ENCODE data around the gene SRPK2.
"Not testable (repeated sequence)": the region's sequence is repeated elsewhere in the genome, so short reads cannot be mapped to it uniquely, and the experiment has no call there.

Gene SRPK2

DNA sequence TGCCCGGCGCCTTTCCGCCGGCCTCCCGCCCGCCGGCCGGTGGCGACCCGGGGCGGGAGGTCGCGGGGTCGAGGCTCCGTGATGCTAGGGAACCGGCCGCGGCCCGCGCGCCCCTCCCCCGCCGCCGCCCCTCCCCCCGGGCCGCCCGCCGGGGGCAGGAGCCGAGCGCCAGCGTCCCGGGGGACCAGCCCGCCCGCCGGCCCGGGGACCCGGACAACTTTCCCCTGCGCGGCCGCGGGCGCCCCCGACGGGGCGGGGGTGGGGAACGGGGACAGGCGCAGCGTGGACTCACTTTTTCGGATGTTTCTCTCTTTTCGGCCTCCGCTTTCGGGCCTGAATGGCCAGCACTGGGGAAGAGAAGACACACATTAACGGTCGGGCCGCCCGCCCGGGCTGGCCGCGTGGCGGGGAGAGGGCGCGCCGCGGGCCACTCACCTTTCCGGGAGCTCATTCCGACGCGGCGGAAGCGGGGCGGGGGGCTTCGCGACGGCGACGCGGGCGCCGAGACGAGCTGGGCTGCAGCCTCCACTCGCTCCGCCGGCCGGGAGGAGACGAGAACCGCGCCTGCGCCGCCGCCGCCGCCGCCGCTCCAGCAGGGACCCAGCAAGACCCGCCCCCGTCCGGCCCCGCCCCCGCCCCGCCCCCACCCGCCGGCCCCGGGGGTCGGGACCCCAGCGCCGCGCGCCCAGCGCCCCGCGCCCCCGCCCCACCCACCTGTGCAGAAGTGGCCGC lies at the start of gene SRPK2:
SRPK2 (minus strand) TSS at position 566 of the 732 bp plus-strand sequence.
- DNase-seq = no peak

DNA sequence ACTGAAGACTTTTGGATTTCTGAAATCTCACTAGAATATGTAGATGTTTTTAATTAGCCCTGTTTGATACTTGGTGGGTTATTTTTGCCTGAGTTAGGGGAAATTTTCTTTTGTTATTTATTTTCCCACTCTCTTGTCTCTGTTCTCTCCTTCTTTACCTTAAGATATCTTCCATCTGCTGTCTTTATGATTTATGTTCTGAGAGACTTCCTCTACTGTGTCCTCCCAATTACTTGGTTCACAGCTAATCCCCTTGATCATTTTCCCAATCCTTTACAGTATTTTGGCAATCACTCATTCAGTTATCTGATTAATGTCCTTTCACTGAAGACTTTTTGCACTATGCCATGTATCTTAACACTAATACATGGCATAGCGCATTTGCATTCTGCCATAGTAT lies 49.5 kb upstream of the SRPK2 start:
- no peak for DNase-seq

DNA sequence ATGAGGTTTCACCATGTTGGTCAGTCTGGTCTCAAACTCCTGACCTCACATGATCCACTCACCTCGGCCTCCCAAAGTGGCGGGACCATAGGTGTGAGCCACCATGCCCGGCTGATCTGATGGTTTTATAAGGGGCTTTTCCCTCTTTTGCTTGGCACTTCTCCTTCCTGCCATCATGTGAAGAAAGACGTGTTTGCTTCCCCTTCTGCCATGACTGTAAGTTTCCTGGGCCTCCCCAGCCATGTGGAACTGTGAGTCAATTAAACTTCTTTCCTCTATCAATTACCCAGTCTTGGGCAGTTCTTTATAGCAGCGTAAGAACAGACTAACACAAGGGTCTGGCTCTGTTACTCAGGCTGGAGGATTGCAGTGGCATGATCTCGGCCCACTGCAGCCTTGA lies 48.6 kb upstream of the SRPK2 start:
- not testable (repeated sequence) for DNase-seq

DNA sequence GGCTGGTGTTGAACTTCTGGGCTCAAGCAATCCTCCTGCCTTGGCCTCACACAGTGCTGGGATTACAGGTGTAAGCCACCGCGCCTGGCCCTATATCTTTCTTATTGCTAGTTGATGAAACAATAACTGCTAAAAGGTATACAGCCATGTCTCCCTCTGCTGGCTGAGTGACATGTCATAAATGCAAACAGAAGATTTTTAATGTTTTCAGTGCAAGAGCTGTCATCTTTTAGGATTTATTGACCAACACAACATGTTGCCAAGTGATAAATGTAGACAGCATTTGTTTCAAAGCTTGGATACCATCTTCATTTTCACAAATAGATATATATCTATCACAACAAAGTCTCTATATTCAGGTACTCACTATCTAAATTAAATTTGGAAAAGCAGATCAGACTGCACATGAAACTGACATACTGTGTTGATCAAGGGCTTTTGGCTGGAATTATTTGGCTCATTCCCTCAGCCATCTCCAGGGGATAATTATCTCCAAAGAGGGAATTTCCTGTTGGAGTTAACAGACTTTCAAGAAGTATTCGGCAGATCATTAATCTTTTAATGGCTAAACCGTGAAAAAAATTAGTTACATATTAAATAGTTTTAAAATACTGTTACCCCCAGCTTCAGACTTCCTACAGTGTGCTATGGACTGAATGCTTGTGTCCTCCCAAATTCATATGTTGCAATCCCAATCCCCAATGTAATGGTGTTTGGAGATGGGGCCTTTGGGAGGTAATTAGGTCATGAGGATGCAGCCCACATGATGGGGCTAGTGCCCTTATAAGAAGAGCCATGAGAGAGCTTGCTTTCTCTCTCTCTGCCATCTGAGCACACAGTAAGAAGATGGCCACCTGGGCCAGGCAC lies 41.3 kb upstream of the SRPK2 start:
- DNase-seq = peak; percentile 19

DNA sequence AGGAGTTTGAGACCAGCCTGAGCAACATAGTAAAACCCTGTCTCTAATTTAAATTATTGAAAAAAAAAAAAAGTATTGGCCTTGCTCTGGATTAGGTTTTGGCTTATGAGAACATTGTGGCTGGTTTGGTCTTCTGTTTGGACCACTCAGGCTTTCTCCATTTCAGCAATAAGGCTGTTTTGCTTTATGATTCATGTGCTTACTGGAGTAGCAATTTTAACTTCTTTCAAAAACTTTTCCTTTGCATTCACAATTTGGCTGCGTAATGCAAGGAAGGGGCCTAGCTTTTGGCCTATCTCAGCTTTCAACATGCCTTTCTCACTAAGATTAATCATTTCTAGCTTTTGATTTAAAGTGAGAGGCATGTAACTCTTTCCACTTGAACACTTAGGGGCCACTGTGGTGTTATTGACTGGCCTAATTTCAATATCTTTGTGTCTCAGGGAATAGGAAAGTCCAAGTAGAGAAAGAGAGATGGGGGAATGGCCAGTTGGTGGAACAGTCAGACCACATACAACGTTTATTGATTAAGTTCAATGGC lies 38.0 kb upstream of the SRPK2 start:
- no peak for DNase-seq

DNA sequence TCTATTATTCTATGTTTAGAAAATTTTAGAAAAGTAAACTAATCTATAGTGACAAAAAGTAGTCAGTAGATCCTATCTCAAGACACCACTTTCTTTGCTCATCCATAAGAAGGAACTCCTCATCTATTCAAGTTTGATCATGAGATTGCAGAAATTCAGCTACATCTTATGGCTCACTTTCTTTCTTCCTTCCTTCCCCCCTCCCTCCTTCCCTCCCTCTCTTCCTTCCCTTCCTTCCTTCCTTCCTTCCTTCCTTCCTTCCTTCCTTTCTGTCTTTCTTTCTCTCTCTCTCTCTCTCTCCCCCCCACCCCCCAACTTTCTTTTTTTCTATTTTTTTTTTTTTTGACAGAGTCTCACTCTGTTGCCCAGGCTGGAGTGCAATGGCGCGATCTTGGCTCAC lies 35.3 kb upstream of the SRPK2 start:
- no peak for DNase-seq

DNA sequence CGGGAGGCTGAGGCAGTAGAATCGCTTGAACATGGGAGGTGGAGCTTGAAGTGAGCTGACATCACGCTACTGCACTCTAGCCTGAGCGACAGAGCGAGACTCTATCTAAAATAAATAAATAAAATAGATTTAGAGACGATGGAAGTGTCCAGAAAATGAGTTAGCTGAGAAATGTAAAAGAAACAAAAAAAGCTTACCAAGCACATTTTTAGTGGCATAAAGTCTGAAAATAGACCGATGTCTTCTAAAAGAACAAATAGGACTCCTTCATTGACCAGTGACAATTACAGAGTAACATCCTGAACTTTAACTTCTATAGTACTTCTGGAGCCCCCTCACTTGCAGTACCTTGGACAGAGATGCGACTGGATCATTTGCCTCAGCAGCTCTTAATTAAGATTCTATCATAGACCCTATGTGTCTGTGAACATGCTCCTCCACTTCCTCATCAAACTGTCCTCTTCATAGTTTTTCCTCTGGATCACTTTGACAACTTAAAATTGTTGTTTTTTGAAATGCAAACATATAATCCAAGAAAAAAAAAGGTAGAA lies 25.2 kb upstream of the SRPK2 start:
- no peak for DNase-seq

DNA sequence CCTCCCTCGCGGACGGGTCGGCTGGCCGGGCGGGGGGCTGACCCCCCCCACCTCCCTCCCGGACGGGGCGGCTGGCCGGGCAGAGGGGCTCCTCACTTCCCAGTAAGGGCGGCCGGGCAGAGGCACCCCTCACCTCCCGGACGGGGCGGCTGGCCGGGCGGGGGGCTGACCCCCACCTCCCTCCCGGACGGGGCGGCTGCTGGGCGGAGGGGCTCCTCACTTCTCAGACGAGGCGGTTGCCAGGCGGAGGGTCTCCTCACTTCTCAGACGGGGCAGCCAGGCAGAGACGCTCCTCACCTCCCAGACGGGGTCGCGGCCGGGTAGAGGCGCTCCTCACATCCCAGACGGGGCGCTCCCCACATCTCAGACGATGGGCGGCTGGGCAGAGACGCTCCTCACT lies 22.1 kb upstream of the SRPK2 start:
- not testable (repeated sequence) for DNase-seq

DNA sequence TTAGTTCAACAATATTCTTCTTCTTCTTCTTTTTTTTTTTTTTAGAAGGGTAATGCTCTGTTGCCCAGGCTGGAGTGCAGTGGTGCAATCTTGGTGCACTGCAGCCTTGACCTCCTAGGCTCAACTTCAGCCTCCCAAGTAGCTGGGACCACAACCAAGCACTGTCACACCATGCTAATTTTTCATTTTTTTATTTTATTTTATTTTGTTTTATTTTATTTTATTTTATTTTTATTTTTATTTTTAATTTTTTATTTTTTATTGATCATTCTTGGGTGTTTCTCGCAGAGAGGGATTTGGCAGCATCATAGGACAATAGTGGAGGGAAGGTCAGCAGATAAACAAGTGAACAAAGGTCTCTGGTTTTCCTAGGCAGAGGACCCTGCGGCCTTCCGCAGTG lies 21.1 kb upstream of the SRPK2 start:
- not testable (repeated sequence) for DNase-seq

DNA sequence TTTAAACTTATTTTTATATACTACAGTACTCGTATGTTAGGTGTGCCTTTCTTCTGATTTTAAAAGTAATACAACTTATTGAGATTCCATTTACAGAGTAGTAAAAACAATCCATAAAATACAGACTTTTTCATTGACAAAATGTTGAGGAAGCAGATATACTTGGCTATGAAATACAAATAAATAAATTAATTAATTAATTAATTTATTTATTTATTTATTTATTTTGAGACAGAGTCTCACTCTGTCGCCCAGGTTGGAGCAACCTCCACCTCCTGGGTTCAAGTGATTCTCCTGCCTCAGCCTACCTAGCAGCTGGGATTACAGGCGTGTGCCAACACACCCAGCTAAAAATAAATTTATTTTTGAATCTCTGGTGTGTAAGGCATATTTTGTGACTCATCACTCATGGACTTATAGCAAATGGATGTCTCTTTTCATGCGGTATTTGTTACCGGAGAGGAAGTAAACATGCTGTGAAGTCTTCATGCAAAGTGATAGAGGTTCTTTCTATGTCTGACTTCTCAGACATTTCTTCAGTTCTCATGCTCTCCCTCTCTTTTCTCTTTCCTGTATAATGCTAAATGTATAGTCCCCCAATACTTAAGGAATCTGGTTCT lies 20.2 kb upstream of the SRPK2 start:
- DNase-seq = no peak

DNA sequence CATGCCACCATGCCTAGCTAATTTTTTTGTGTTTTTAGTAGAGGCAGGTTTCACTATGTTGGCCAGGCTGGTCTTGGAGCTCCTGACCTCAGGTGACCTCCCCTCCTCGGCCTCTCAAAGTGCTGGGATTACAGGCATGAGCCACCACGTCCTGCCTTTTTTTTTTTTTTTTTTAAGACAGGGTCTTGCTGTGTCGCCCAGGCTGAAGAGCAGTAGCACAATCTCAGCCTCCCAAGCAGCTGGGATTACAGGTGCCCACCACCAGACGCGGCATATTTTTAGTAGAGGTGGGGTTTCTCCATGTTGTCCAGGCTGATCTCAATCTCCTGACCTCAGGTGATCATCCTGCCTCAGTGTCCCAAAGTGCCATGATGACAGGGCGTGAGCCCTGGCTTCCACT lies 14.4 kb upstream of the SRPK2 start:
- no peak for DNase-seq

DNA sequence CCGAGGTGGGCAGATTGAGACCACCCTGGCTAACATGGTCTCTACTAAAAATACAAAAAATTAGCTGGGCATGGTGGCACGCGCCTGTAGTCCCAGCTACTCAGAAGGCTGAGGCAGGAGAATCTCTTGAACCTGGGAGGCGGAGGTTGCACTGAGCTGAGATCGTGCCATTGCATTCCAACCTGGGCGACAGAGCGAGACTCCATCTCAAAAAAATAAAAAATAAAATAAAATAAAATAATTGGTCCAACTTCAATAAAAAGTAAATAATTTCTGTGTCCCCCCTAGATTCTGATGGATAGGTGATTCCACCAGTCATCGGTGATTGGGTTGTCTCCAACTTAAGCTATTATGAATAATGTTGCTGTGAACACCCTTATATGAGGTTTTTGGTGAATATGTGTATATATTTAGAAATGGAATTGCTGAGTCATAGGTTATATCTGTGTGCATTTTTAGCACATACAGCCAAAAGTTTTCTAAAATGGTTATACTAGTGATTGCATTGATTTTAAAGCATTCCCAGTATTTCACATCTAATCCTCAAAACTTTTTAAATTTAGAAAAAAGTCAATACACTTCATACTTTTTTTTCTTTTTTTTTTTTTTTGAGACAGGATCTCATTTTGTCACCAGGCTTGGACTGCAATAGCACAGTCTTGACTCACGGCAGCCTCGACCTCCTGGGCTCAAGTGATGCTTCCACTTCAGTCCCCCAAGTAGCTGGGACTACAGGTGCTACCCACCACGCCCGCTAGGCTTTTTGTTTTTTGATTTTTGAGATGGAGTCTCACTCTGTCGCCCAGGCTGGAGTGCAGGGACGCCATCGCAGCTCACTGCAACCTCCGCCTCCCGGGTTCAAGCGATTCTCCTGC lies 13.7 kb upstream of the SRPK2 start:
- no peak for DNase-seq

DNA sequence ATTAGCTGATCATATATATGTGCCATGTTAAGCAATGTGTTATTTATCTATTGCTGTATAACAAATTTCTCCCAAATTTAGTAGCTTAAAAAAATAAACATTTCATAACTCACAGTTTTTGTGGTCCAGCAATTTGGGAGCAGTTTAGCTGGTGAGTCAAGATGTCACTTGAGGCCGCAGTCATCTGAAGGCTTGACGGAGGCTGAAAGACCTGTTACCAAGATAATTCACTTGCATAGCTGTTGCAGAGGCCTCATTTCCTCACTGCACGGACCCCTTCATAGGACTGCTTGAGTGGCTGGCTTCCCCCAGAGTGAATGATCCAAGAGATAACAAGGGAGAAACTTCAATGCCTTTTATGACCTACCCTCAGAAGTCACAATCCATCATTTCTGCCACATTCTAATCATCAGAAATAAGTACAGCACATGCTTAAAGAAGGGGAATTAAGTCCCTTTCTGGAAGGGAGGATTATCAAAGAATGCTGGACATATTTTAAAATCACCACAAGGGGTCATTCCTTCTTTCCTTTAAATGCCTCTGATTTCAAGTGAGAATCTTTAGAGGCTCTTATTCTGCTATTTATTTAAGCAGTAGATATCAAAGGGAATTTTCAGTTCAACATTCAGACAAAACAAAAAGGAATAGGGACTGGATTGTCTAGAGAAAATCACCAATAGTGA lies 10.5 kb upstream of the SRPK2 start:
- DNase-seq = no peak

DNA sequence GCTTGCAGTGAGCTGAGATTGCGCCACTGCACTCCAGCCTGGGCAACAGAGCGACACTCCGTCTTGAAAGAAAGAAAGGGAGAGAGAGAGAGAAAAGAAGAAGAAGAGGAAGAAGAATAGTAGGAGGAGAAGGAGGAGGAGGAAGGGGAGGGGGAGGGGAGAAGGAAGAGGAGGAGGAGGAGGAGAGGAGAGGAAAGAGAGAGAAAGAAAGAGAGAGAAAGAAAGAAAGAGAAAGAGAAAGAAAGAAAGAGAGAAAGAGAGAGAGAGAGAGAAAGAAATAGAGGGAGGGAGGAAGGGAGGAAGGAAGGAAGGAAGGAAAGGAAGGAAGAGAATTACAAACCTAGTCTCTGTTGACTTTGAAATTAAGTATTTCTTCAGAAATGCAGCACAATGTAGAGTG lies 7.8 kb upstream of the SRPK2 start:
- no peak for DNase-seq

DNA sequence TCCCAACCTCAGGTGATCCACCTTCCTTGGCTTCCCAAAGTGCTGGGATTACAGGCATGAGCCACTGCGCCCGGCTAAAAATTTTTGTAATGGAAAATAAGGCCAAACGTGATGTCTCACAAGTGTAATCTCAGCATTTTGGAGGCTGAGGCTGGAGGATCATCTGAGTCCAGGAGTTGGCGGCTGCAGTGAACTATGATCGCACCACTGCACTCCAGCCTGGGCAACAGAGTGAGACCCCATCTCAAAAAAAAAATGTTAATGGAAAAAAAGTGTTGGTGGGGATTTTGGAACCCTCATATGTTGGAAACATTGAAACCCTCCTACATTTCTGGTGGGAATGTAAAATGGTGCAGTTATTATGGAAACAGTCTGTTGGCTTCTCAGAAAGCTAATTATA lies 2.7 kb upstream of the SRPK2 start:
- DNase-seq = no peak

DNA sequence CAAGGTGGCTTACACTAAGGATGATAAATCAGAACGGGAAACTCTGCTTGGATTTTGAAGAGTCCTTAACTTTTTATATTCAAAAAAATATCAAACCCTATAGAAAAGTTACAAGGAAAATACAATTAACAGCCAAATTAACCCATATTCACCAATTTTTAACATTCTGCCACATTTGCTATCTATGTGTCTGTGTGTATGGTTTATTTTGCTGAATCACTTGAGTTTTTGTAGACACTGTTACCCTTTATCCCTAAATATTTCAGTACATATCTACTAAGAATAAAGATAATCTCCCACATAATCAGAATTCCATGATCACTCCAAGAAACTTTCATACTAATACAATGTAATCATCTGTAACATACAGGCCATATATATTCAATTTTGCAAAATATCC lies 1.2 kb upstream of the SRPK2 start:
- no peak for DNase-seq

DNA sequence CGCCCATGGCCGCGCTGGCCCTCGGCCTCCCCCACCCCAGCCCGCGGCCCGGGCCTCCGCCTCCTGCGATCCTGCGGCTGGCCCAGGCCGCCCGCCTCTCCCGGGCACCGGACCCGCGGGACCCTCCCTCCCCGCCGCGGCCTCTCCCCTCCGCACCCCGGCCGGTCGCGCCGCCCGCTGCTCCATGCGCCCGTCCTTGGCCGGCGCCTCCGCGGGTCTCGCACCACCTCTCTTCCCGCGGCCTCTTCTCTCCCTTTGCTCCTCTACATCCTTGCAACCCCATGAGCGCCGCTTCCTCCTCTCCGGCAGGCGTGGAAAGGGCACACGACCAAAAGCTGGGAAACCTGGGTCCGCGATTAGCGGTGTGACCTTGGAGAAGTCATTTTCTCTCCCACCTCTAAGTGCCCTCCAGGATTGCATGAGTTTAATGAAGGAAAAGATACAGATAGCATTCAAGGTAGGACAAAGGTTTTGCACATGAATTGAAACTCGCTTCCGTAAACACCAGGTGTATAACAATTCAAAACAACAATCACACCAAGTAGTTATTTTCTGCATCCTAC lies 448 bp upstream of the SRPK2 start:
- DNase-seq = no peak

DNA sequence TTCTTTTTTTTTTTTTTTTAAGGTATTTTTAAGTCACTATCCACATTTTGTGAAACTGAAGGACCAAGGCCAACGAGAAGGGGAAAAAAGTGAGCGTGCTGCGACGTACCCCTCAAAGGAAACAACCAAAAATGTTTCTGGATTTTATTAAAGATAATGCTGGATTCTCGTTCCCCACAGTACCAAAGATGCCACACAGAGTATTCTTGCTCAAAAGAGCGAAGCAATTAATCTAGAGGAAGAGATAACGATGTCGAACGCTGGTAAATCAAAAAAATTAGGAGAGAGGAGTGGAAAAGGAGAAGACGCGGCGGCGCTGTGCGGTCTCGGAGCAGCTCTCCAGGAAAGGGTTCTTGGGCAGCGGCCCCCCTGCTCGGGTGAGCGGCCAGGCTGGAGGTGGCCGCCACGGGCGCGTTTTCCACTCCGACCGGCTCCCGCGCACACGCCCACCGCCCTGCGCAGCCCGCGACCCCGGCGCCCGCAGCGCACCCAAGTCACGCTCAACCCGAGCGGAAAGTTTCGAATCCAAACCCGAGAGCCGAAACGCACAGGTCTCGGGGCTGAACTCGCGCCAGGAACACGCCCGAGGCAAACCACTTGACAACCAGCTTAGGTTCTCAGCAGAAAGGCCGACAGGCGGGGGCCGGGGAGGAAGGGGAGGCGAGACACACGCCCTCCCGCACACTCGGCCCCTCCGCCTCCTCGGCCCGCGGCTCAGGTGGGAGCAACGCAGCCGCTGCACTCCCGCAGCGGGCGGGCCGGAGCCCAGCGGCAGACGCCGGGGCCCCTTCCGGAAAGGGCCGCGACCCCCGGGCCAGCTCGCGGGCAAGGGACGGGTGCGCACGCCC lies 989 bp downstream of the SRPK2 start:
- DNase-seq = no peak

DNA sequence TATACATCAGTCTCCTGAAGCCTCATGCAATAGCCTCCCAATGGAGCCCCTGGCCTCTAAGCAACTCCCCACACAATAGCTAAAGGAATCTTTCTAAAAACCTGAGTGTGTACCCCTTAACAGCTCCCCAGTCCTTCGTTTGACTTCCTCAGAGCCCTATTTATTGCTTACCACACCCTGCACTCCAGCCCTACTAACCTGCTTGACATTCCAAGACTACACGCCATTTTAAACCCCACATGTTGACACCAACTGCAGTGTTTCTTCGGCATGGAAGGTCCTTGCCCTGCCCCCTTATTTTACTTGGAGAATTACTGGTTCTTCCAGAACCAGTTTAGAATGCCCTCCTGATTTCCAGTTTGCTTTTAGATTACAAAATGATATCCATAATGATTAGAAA lies 10.8 kb downstream of the SRPK2 start:
- no peak for DNase-seq

DNA sequence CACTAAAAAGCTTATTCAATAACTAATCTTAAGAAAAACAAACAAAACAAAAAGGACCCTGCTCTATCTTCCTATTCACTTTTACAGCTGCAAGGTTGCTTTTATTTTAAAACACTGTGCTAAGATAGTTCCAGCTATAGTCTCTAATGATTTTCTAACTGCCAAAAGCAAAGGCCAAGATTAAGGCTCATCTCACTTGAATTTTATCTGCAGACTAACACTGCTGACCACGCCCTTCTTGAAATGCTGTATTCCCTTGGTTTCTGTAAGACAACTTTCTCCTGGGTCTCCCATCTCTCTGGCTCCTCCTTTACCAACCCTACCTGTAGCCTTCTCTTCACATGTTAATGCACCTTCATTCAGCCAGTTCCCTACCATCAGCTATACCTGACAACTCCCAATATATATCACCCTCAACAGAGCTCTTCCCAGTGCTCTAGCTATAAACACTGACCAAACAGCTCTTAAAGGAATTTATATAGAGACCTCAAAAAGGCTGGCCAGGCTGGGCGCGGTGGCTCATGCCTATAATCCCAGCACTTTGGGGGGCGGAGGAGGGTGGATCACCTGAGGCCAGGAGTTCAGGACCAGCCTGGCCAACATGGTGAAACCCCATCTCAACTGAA lies 11.7 kb downstream of the SRPK2 start:
- no peak for DNase-seq

All from NCI-H1417 treated with DMSO at 0.1 percent for 48 hours (cell line).